DMS153 treated with DMSO at 0.1 percent for 48 hours (cell line): ENCODE measurements around the gene CD96.
"Not testable (repeated sequence)": the region's sequence is repeated elsewhere in the genome, so short reads cannot be mapped to it uniquely, and the experiment has no call there.

Experiments used
- DNase-seq: peaks from one replicate; lab custom pipeline; 2025; ENCODE audit not compliant: unreplicated experiment; lab: John Stamatoyannopoulos, UW

CD96 gene

GRCh38 chr3:111548756-111549155 is 6.8 kb downstream of the CD96 start:
- no peak for DNase-seq

GRCh38 chr3:111561902-111562301 is 19.9 kb downstream of the CD96 start:
- not testable (repeated sequence) for DNase-seq

GRCh38 chr3:111566844-111567243 is 24.8 kb downstream of the CD96 start:
- no peak for DNase-seq

GRCh38 chr3:111568355-111568754 is 26.4 kb downstream of the CD96 start:
- no peak for DNase-seq

GRCh38 chr3:111568911-111569310 is 26.9 kb downstream of the CD96 start:
- DNase-seq: no peak

- DNase-seq: no peak
These were observed 28.5 kb downstream of the CD96 start for GRCh38 chr3:111570404-111571030.

- DNase-seq: no peak
These were observed 29.3 kb downstream of the CD96 start for GRCh38 chr3:111571282-111571681.

- no peak for DNase-seq
These were observed 30.0 kb downstream of the CD96 start for GRCh38 chr3:111571907-111572460.

- no peak for DNase-seq
These were observed 35.1 kb downstream of the CD96 start for GRCh38 chr3:111577113-111577512.

- no peak for DNase-seq
These were observed 36.0 kb downstream of the CD96 start for GRCh38 chr3:111577798-111578685.

- no peak for DNase-seq
These were observed 36.9 kb downstream of the CD96 start for GRCh38 chr3:111578867-111579266.

GRCh38 chr3:111579495-111579894 is 37.5 kb downstream of the CD96 start:
- DNase-seq: no peak

- DNase-seq: no peak
These were observed 39.6 kb downstream of the CD96 start for GRCh38 chr3:111581403-111582119.

- DNase-seq: no peak
These were observed 40.1 kb downstream of the CD96 start for GRCh38 chr3:111582120-111582474.

GRCh38 chr3:111584744-111585143 is 42.7 kb downstream of the CD96 start:
- DNase-seq: no peak

GRCh38 chr3:111585217-111585616 is 43.2 kb downstream of the CD96 start:
- DNase-seq: no peak

GRCh38 chr3:111588527-111588926 is 46.5 kb downstream of the CD96 start:
- no peak for DNase-seq

GRCh38 chr3:111589303-111590142 is 47.5 kb downstream of the CD96 start:
- no peak for DNase-seq

GRCh38 chr3:111590143-111590491 is 48.1 kb downstream of the CD96 start:
- DNase-seq: no peak

GRCh38 chr3:111591555-111591954 is 49.6 kb downstream of the CD96 start:
- no peak for DNase-seq

- no peak for DNase-seq
These were observed 50.1 kb downstream of the CD96 start for GRCh38 chr3:111592143-111592542.
